Heart left ventricle (tissue), 13 donors: ENCODE data around the gene SNAPC2.

Experiments used
- CTCF ChIP-seq, 12 donors: fragments of 200-600 bp; sonication (generic) in 4 of 12; IDR thresholded peaks; one replicate each; pipeline versions ENCODE4 v1.5.0 to v1.8.0; 2018 to 2022; ENCODE audit warnings: antibody characterized with exemption in 12 of 12, mild to moderate bottlenecking in 5 of 12
- POLR2A ChIP-seq, 2 donors: fragments of 450-650 bp; IDR thresholded peaks; one replicate each; pipeline ENCODE4 v1.6.1; 2017; ENCODE audit warnings: antibody characterized with exemption in 2 of 2, mild to moderate bottlenecking in 2 of 2, moderate library complexity in 2 of 2
- donor health status: ischemic (EF 13 %, LVEDD 7.1; RV severe dilation, severe dysfunction).
- donor health status: DM: no; HTN: yes; CAD: no.
- donor health status: DM: no; HTN: no; CAD: no.
- donor health status: ischemic (EF 25% LVEDD 6.9; RV normal size, moderate dysfunction).
- donor health status: ischemic (EF 25% LVEDD 5.7; RV mildly dilated, moderate dysfunction).
- donor health status: ischemic (EF 35%, LVEDD 5.7; RV mildly dilated, moderate dysfunction).
- donor health status: nonischemic (EF 11% LVEDD 7.7; RV severe dilation, severe dysfunction).
- donor health status: DM: yes; HTN: yes; CAD: no.
- donor health status: PGD.
- donor health status: ischemic (EF 29% LVEDD 5.4; RV normal size, mild dysfunction).
- donor health status: nonischemic (EF 23%, LVEDD 6.1; RV moderate dilation, normal function).

- TF ChIP-seq CTCF (IDR thresholded peaks at IDR 0.05) (no peak), POLR2A (IDR thresholded peaks at IDR 0.05) (no peak)
These were observed 42.8 kb upstream of the SNAPC2 start for GRCh38 chr19:7877249-7877836.
